GF-D8 (cell line): Measurements from ENCODE around the gene VSTM5.

Source experiments
- DNase-seq: peaks from one replicate; lab custom pipeline; 2025; lab: John Stamatoyannopoulos, UW

The VSTM5 gene

DNA sequence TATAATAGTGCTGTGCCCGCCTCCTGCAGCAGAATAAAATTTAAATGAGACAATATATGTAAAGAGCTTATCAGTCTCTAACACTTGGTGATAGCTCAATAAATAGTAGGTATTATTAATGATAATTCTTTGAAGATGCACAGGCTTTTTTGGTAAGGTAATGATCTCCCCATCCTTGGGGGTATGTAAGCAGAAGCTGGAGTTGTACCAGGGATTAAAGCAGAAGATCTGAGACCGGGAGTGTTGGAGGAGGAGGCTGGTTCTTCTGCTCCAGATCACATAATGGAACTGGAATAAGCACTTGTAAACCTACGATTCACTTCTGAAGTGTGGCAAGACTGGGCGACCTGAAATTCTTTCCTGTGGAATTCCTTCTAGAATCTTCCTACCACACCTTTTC is 8.4 kb downstream of the VSTM5 start:
- no peak for DNase-seq

DNA sequence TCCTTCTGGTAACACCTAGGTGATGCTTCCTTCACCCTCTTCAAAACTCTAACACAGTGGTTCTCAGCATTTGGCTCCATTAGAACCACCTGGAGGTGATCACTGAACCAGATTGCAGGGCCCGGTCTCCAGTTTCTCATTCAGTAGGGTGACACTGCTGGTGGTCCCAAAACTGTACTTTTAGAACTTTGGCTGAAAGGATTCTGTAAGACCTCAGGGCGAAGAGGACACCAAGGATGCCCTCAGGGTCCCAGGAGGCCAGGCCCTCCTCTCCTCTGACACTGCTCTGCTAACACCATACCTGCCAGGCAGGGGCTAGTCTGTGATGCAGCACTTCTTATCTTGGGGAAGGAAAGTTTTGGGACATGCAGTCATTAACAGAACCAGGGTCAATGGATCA is 9.0 kb downstream of the VSTM5 start:
- DNase-seq, result no peak

DNA sequence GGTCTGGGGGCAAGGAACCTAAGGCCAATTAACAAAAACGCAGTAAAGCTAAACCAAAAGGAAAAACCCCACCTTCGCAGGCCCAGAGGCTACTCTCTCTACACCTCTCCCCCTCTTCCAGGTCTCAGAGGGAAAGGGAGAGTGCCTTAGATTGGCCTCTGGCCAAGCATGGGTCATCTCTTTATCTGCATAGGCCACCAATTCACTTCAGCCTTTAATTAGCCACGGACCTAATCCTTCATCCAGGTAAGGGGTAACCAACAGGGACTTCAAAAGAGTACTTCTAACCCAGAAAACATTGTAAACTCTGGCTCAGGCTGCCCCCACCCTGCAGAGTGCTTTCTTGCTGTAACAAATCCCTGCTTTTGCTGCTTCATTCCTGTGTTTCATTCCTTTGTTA is 9.4 kb downstream of the VSTM5 start:
- no peak for DNase-seq

DNA sequence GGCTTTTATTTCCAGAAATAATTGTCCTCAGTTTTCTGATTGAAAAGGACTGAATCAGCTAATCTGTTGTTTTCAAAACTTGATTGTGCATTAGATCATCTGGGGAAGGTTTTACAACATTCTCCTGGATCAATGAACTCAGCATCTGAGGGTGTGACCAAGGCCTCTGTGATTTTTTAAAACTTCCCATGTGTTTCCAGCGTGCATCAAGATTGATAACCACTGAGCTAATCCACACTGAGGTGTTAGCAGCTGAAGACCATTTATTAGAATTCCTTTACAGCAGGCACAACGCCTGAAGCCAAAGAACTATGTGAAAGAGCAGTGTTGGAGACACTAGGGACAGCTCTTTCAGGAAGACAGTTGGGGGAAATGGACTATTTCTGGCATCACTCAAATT is 10.2 kb downstream of the VSTM5 start:
- DNase-seq, result no peak

DNA sequence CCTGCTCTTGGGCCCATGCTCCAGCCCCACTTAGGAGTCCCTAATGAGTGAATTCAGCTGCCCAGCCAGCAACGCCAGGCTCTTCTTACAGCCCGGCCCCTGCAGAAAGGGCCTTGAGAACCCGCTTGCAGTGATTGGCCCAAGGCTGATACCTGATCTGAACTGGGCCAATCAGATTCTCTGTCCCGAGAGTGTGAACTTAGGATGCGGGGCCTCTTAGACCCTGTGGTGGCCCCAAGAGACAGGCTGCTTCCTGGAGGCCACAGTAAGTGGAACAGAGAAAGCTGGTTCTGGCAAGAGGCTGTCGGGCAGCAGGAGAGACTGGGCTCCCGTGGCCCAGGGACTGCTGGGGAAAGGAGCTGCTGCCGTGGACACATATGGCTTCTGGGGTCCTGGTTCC is 11.5 kb downstream of the VSTM5 start:
- no peak for DNase-seq

DNA sequence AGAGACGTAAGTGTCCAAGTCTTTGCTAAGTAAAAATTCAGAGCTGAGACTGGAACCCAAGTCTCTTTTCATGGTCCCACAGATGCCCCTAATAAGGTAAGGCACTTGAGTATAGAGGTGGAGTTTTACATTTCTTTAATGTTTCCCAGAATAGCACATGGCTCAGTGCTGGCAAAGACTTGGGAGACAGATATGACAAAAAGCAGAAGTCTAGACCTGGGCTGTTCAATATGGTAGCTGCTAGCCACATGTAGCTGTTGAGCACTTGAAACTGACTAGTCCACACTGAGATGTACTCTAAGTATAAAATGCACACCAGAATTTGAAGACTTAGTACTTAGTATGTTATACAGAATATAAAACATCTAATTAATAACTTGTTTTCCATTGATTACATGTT is 17.6 kb downstream of the VSTM5 start:
- no peak for DNase-seq

- DNase-seq, result no peak
These were observed 18.9 kb downstream of the VSTM5 start for GRCh38 chr11:93831343-93832127.

DNA sequence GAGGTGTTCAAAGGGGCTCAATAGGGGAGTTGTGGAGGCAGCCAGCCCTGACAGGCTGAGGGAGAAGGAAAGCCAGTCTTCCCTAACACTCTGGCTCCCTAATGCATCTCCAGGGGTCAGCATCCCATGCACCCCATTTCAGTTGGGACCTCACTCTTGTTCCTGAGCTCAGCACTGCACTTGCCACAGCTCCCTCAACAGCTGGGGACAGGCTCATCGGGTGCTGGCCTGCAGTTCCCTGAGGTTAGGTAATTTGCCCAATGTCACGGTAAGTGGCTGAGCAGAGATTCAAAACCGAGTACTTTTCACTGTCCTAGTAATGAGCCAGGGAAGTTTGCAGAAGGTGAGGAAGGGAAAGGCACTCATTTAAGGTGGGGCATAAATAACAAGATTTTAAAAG is 20.8 kb downstream of the VSTM5 start:
- DNase-seq, result no peak

GRCh38 chr11:93827363-93827762 is 23.1 kb downstream of the VSTM5 start:
- no peak for DNase-seq

GRCh38 chr11:93823210-93823609 is 27.2 kb downstream of the VSTM5 start:
- DNase-seq, result no peak

- DNase-seq, result no peak
These were observed 28.1 kb downstream of the VSTM5 start for GRCh38 chr11:93822359-93822758.

DNA sequence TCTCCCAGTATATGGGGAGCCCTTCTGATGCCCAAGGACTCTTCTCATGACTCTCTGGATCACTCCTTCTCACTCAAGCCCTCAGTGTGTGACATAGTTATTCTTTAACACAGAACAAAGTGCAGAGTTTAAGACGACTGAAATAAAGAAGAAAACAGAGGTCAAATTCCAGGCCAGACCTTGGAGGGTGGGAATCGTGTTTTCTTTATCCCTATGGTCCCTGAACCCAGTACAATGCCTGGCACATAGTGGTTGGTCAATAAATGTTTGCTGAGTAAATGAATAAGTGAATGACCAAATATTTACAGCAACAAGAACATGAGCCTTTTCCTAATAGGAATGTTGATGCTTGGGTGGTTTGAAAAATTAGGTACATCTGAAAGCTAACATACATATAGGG is 28.8 kb downstream of the VSTM5 start:
- no peak for DNase-seq

- DNase-seq, result no peak
These were observed 29.6 kb downstream of the VSTM5 start for GRCh38 chr11:93820847-93821246.

GRCh38 chr11:93819966-93820695 is 30.3 kb downstream of the VSTM5 start:
- DNase-seq, result no peak

GRCh38 chr11:93817426-93818348 is 32.7 kb downstream of the VSTM5 start:
- DNase-seq, result no peak

GRCh38 chr11:93814966-93815633 is 35.3 kb downstream of the VSTM5 start:
- DNase-seq, result no peak

- no peak for DNase-seq
These were observed 36.4 kb downstream of the VSTM5 start for GRCh38 chr11:93813974-93814373.

DNA sequence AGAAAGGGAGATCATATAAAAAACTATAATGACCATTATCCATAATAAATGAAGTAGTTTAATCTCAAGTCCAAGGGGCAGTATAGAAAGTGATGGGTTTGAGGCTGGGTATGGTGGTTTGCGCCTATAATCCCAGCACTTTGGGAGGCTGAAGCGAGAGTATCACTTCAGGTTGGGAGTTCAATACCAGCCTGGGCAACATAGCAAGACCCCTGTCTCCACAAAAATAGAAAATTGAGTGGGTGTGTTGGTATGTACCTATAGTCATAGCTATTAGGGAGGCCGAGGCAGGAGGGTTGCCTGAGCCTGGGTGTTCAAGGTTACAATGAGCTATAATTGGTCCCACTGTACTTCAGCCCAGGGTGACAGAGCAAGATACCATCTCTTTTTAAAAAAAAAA is 42.4 kb downstream of the VSTM5 start:
- DNase-seq, result no peak

- DNase-seq, result no peak
These were observed 45.5 kb downstream of the VSTM5 start for GRCh38 chr11:93804879-93805278.

GRCh38 chr11:93801366-93801765 is 49.1 kb downstream of the VSTM5 start:
- no peak for DNase-seq

- DNase-seq, result no peak
These were observed 53.8 kb downstream of the VSTM5 start for GRCh38 chr11:93796441-93797231.
